GM23338 (cell line): ENCODE measurements around the gene LDAF1. TPM values are rescaled to one million over a fixed set of nuclear protein-coding genes. Genes with fewer than 3 reads are reported as not detected.

Experiments used
- ATAC-seq: fragments of 200-7000 bp; cut with Tn5 transposase; 3 replicates; pipeline ENCODE4 v1.9.1; 2020
- DNase-seq: peaks from one replicate; pipeline ENCODE4 v3.0.0-alpha.2; 2015; ENCODE audit warnings: low spot score
- H2AFZ ChIP-seq: fragments of 200-600 bp; sonication (generic); 2 replicates; pipeline ENCODE4 v1.8.0; 2016; ENCODE audit warnings: antibody characterized with exemption, mild to moderate bottlenecking, moderate library complexity
- H3F3A ChIP-seq: fragments of 200-600 bp; sonication (generic); replicated peaks from 2 replicates; pipeline ENCODE4 v1.8.0; 2017; ENCODE audit warnings: antibody characterized with exemption, mixed run types, low read depth
- H3K27ac ChIP-seq: fragments of 200-600 bp; sonication (generic); 2 replicates; pipeline ENCODE4 v1.6.1; 2016; ENCODE audit warnings: low read depth
- H3K27me3 ChIP-seq: fragments of 200-600 bp; sonication (generic); 2 replicates; pipeline ENCODE4 v1.8.0; 2016; ENCODE audit warnings: mild to moderate bottlenecking, mixed run types, moderate library complexity; ENCODE audit not compliant: insufficient read depth
- H3K36me3 ChIP-seq: fragments of 200-600 bp; sonication (generic); 2 replicates; pipeline ENCODE4 v1.8.0; 2016; ENCODE audit warnings: mild to moderate bottlenecking; ENCODE audit not compliant: insufficient read depth
- H3K4me1 ChIP-seq: fragments of 200-600 bp; sonication (generic); 2 replicates; pipeline ENCODE4 v1.8.0; 2016; ENCODE audit warnings: mild to moderate bottlenecking, moderate library complexity; ENCODE audit not compliant: insufficient read depth
- H3K4me2 ChIP-seq: fragments of 200-600 bp; sonication (generic); 2 replicates; pipeline ENCODE4 v1.7.1; 2017; ENCODE audit warnings: mixed run types
- H3K4me3 ChIP-seq: fragments of 200-600 bp; sonication (generic); 2 replicates; pipeline ENCODE4 v1.6.1; 2016; ENCODE audit warnings: mixed run types
- H3K79me2 ChIP-seq: fragments of 200-600 bp; sonication (generic); replicated peaks from 2 replicates; pipeline ENCODE4 v1.8.0; 2017; ENCODE audit warnings: mild to moderate bottlenecking; ENCODE audit not compliant: insufficient read depth
- H3K9me2 ChIP-seq: fragments of 200-600 bp; sonication (generic); 2 replicates; pipeline ENCODE4 v1.8.0; 2017; ENCODE audit not compliant: insufficient read depth
- H4K20me1 ChIP-seq: fragments of 200-600 bp; sonication (generic); replicated peaks from 2 replicates; pipeline ENCODE4 v1.8.0; 2017; ENCODE audit warnings: mild to moderate bottlenecking; ENCODE audit not compliant: insufficient read depth
- H3K27ac Mint-ChIP-seq: 2 replicates; pipeline ENCODE4 v1.8.0; 2020; ENCODE audit warnings: inconsistent platforms, mild to moderate bottlenecking, moderate library complexity, mixed read lengths
- H3K27me3 Mint-ChIP-seq: 3 replicates; pipeline ENCODE4 v1.8.0; 2022; ENCODE audit warnings: low read depth, mild to moderate bottlenecking, moderate library complexity, mixed read lengths, inconsistent platforms; ENCODE audit not compliant: insufficient read depth, poor library complexity
- H3K36me3 Mint-ChIP-seq: 3 replicates; pipeline ENCODE4 v1.8.0; 2021; ENCODE audit warnings: low read depth, mild to moderate bottlenecking, inconsistent platforms, moderate library complexity, mixed read lengths
- H3K4me1 Mint-ChIP-seq: 3 replicates; pipeline ENCODE4 v1.8.0; 2020; ENCODE audit warnings: mild to moderate bottlenecking, inconsistent platforms, mixed read lengths
- H3K4me3 Mint-ChIP-seq: 3 replicates; pipeline ENCODE4 v1.8.0; 2021; ENCODE audit warnings: moderate library complexity, mild to moderate bottlenecking, inconsistent platforms, mixed read lengths
- H3K9me3 Mint-ChIP-seq: 3 replicates; pipeline ENCODE4 v1.8.0; 2020; ENCODE audit warnings: moderate library complexity, mild to moderate bottlenecking, inconsistent platforms, mixed read lengths
- CREB1 ChIP-seq: fragments of 250-450 bp; sonication (Bioruptor Pico); IDR thresholded peaks from 2 replicates; pipeline ENCODE4 v1.5.0; 2020; ENCODE audit warnings: low read depth, mild to moderate bottlenecking, moderate library complexity
- EZH2 ChIP-seq: fragments of 200-600 bp; sonication (generic); IDR thresholded peaks from one replicate; pipeline ENCODE4 v1.8.0; 2017; ENCODE audit warnings: antibody characterized with exemption, mild to moderate bottlenecking, low read depth; ENCODE audit not compliant: unreplicated experiment
- EZH2phosphoT487 ChIP-seq: fragments of 200-600 bp; sonication (generic); IDR thresholded peaks from one replicate; pipeline ENCODE4 v1.8.1; 2018; ENCODE audit warnings: antibody characterized with exemption; ENCODE audit not compliant: unreplicated experiment
- JUNB ChIP-seq: IDR thresholded peaks from one replicate; pipeline ENCODE4 v1.6.1; 2016; ENCODE audit warnings: antibody characterized with exemption; ENCODE audit not compliant: unreplicated experiment
- NANOG ChIP-seq: IDR thresholded peaks from 2 replicates; pipeline ENCODE4 v1.6.1; 2016; ENCODE audit warnings: antibody characterized with exemption, borderline replicate concordance
- STAT1 ChIP-seq: IDR thresholded peaks from one replicate; pipeline ENCODE4 v1.6.1; 2016; ENCODE audit warnings: antibody characterized with exemption; ENCODE audit not compliant: unreplicated experiment
- ZNF114 ChIP-seq: fragments of 250-450 bp; sonication (Bioruptor Pico); IDR thresholded peaks from 2 replicates; pipeline ENCODE4 v1.5.0; 2020; ENCODE audit warnings: mild to moderate bottlenecking, moderate library complexity
- ZNF331 ChIP-seq: fragments of 250-450 bp; sonication (Bioruptor Pico); IDR thresholded peaks from 2 replicates; pipeline ENCODE4 v1.5.0; 2020; ENCODE audit warnings: low read depth, mild to moderate bottlenecking, moderate library complexity
- polyA plus RNA-seq: library from polyadenylated mRNA; unstranded; fragments of >200 nt; fragmentation: Nextera tagmentation; extraction: Ambion mirVana; gene quantifications from 2 replicates; pipeline ENCODE4 v1.2.1, GENCODE V29; 2016
- total RNA-seq: library from RNA; depleted of rRNA; stranded (reverse); fragments of >200 nt; shearing (Covaris generic); gene quantifications from 2 replicates; pipeline ENCODE4 v1.2.3, GENCODE V29; 2014
- TF ChIP-seq, protein P1 (sequence below): IDR thresholded peaks from one replicate; pipeline ENCODE4 v1.6.1; 2018; ENCODE audit warnings: antibody characterized with exemption; ENCODE audit not compliant: unreplicated experiment
- TF ChIP-seq, protein P2 (sequence below), 2 experiments: fragments of 200-600 bp in 1 of 2; sonication (generic) in 1 of 2; conservative IDR thresholded peaks; 2 replicates each; pipeline versions ENCODE4 v1.5.1 to v1.6.1; 2016 to 2017; ENCODE audit warnings: antibody characterized with exemption in 2 of 2, low read depth in 2 of 2, mild to moderate bottlenecking in 2 of 2, moderate library complexity in 1 of 2
- TF ChIP-seq, protein P3 (sequence below): IDR thresholded peaks from 2 replicates; pipeline ENCODE4 v1.6.1; 2016; ENCODE audit warnings: antibody characterized with exemption

Gene LDAF1
- total and polyA plus RNA-seq, 2 experiments from 2014 or later: 20.5 to 33.8 TPM

DNA sequence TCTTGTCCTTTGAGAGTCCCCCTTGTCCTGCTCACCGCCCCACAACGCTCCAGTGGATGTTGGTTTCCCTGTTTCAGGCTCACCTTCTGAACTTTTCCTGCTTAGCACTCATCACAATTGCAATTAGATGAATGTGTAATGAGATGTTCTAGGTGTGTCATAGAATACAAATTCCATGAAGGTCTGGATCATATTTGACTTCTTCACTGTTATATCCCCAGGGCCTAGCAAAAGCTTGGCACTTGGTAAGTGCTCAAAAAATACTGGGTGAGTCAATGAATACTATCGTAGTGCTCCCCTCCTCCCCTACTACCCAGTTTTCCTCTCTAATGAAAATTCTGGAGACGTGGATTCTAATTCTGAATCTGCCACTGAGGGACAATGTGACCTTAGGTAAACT, 40.9 kb upstream of the LDAF1 start (continued):
- TF ChIP-seq, protein P1, sequence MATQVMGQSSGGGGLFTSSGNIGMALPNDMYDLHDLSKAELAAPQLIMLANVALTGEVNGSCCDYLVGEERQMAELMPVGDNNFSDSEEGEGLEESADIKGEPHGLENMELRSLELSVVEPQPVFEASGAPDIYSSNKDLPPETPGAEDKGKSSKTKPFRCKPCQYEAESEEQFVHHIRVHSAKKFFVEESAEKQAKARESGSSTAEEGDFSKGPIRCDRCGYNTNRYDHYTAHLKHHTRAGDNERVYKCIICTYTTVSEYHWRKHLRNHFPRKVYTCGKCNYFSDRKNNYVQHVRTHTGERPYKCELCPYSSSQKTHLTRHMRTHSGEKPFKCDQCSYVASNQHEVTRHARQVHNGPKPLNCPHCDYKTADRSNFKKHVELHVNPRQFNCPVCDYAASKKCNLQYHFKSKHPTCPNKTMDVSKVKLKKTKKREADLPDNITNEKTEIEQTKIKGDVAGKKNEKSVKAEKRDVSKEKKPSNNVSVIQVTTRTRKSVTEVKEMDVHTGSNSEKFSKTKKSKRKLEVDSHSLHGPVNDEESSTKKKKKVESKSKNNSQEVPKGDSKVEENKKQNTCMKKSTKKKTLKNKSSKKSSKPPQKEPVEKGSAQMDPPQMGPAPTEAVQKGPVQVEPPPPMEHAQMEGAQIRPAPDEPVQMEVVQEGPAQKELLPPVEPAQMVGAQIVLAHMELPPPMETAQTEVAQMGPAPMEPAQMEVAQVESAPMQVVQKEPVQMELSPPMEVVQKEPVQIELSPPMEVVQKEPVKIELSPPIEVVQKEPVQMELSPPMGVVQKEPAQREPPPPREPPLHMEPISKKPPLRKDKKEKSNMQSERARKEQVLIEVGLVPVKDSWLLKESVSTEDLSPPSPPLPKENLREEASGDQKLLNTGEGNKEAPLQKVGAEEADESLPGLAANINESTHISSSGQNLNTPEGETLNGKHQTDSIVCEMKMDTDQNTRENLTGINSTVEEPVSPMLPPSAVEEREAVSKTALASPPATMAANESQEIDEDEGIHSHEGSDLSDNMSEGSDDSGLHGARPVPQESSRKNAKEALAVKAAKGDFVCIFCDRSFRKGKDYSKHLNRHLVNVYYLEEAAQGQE: no peak

DNA sequence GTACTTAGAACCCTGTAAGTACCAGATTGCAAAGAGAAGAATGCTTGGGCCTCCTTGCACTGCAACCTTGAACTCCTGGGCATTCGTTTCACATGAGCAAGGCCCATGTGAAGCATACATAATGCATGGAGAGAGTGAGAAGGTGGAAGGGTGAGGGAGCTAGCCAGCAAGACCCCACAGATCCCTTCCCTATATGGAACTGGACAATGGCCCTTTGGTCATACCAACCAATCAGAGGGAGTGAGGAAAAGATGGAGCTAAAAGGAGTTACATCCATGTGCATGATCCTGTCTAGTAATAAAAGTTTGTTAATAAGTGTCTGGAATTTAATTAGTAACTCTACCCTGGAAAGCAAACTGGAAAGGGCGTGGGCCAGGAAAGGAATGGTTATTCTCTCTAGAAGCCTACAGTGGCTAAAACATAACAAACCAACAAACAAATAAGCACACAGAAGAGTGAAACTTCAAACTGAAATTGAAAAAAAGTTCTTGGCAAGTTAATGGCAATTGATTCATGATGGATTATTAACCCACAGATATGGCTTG, 37.4 kb upstream of the LDAF1 start:
- H3K27ac ChIP-seq: no peak overlapping the region
- DNase-seq (no peak), ATAC-seq (no peak)
- H3K9me3 Mint-ChIP-seq: no peaks in the 10 kb centered on the region
- H3K27me3 ChIP-seq: no peaks in the 10 kb centered on the region
- H3K4me3 ChIP-seq: no peak overlapping the region
- no peaks in the 10 kb centered on the region for H4K20me1 ChIP-seq
- no peaks in the 10 kb centered on the region for H3K36me3 ChIP-seq
- H2AFZ ChIP-seq: no peak overlapping the region
- H3K4me2 ChIP-seq: no peak overlapping the region
- no peak overlapping the region for H3K27ac Mint-ChIP-seq
- no peaks in the 10 kb centered on the region for H3K79me2 ChIP-seq
- peaks cover 10% of the 10 kb centered on the region for H3K4me1 Mint-ChIP-seq
- H3K9me2 ChIP-seq: peaks cover 10% of the 10 kb centered on the region; the same call in 1 of the 2 replicates
- H3K27me3 Mint-ChIP-seq: peaks cover 3% of the 10 kb centered on the region
- no peaks in the 10 kb centered on the region for H3K36me3 Mint-ChIP-seq
- peaks cover 15% of the 10 kb centered on the region for H3K4me1 ChIP-seq
- H3F3A ChIP-seq: no peaks in the 10 kb centered on the region
- H3K4me3 Mint-ChIP-seq: no peak overlapping the region
- TF ChIP-seq, protein P2, sequence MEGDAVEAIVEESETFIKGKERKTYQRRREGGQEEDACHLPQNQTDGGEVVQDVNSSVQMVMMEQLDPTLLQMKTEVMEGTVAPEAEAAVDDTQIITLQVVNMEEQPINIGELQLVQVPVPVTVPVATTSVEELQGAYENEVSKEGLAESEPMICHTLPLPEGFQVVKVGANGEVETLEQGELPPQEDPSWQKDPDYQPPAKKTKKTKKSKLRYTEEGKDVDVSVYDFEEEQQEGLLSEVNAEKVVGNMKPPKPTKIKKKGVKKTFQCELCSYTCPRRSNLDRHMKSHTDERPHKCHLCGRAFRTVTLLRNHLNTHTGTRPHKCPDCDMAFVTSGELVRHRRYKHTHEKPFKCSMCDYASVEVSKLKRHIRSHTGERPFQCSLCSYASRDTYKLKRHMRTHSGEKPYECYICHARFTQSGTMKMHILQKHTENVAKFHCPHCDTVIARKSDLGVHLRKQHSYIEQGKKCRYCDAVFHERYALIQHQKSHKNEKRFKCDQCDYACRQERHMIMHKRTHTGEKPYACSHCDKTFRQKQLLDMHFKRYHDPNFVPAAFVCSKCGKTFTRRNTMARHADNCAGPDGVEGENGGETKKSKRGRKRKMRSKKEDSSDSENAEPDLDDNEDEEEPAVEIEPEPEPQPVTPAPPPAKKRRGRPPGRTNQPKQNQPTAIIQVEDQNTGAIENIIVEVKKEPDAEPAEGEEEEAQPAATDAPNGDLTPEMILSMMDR (conservative IDR thresholded peaks at IDR 0.05; ENCODE audit: low read depth in 2 of 2): no peak
- TF ChIP-seq NANOG (no peak), JUNB (no peak), STAT1 (no peak), CREB1 (CRISPR knock-in tag) (no peak), ZNF114 (no peak), EZH2 (no peak), EZH2phosphoT487 (no peak), ZNF331 (no peak)
- TF ChIP-seq, protein P3, sequence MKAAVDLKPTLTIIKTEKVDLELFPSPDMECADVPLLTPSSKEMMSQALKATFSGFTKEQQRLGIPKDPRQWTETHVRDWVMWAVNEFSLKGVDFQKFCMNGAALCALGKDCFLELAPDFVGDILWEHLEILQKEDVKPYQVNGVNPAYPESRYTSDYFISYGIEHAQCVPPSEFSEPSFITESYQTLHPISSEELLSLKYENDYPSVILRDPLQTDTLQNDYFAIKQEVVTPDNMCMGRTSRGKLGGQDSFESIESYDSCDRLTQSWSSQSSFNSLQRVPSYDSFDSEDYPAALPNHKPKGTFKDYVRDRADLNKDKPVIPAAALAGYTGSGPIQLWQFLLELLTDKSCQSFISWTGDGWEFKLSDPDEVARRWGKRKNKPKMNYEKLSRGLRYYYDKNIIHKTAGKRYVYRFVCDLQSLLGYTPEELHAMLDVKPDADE: no peak
- TF ChIP-seq, protein P1: no peak
